ENCODE data around the gene KRT10. TPM values are rescaled to one million over a fixed set of nuclear protein-coding genes. Genes with fewer than 3 reads are reported as not detected.
A peak's percentile ranks its signal among the peaks of the same experiment; 100 is the strongest.

KRT10 gene
- total and polyA plus RNA-seq, 12 donors = 0.35 to 58.4 (median 29.4) TPM

- intact Hi-C loops (cut with DNase I) = no loop called here
- Histone ChIP-seq H3K4me3 (no peak overlapping the region), H3K27me3 (no peaks in the 10 kb centered on the region), H3K9me3 (replicated peaks in 1 of 3) (no peaks in the 10 kb centered on the region), H3K4me1 (replicated peaks in 1 of 2) (no peaks in the 10 kb centered on the region), H3K27ac (no peak overlapping the region), H3K36me3 (replicated peaks in 1 of 2) (peaks cover 0 to 7% of the 10 kb centered on the region in 2 donors)
- no peak for DNase-seq
- WGBS, 4 donors = 82 to 91% (median 88%) methylated on average over 3 of the region's 3 CpGs
- no peak for TF ChIP-seq POLR2A (IDR thresholded peaks at IDR 0.05)
- TF ChIP-seq CTCF (IDR thresholded peaks at IDR 0.05) = no peak
These were observed 10.4 kb upstream of the KRT10 start for GRCh38 chr17:40832840-40833239.

GRCh38 chr17:40830085-40830776, 7.8 kb upstream of the KRT10 start:
- Histone ChIP-seq H3K9me3 (replicated peaks in 1 of 3) (no peaks in the 10 kb centered on the region), H3K27ac (no peak overlapping the region)
- intact Hi-C loops (cut with DNase I) = no loop called here

DNA sequence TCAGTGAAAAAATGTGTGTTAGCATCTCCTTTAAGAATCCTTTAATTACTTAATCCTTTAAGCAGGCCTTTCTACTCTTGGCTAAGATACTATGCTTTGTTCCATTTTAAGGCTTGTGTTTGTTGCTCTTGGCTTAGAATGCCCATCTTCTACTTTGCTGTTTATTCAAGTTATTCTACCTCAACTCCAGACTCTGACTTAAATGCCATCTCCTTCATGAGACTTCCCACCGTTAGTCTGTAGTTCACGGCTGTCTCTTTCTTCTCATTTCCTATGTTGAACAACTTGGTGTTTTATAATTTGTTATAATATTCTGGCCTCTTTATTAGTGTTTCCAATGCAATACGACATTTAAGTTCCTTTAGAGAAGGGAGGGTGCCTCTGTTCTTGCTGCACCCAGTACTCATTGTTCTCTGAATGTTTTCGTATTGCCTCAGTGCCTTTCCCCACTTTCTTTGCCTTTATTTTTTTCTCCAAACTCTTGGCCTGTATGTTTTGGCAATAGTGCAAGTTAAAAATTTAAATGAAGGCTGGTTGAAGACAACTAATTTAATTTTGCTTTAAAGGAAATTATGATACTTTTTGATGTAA, 6.1 kb upstream of the KRT10 start:
- Histone ChIP-seq H3K27ac (peak overlapping the region in 2 of 5 donors; percentile 9 to 69), H3K36me3 (replicated peaks in 1 of 2) (no peaks in the 10 kb centered on the region), H3K4me3 (no peak overlapping the region), H3K4me1 (replicated peaks in 1 of 2) (no peaks in the 10 kb centered on the region), H3K27me3 (no peaks in the 10 kb centered on the region), H3K9me3 (replicated peaks in 1 of 3) (no peaks in the 10 kb centered on the region)
- WGBS, 4 donors = 74 to 87% (median 76%) methylated on average over 4 of the region's 4 CpGs
- TF ChIP-seq POLR2A (IDR thresholded peaks at IDR 0.05) (no peak), CTCF (IDR thresholded peaks at IDR 0.05) (no peak)
- intact Hi-C loops (cut with DNase I) = no loop called here
- no peak for DNase-seq

More at GRCh38 chr17:40830085-40830776, 7.8 kb upstream of the KRT10 start:
- no peak overlapping the region for H3K4me3 ChIP-seq
- no peaks in the 10 kb centered on the region for H3K27me3 ChIP-seq
- TF ChIP-seq CTCF (IDR thresholded peaks at IDR 0.05) = no peak
- no peak for DNase-seq
- no peaks in the 10 kb centered on the region for H3K4me1 ChIP-seq (replicated peaks in 1 of 2)
- peaks cover 0 to 7% of the 10 kb centered on the region in 2 donors for H3K36me3 ChIP-seq (replicated peaks in 1 of 2)
- WGBS, 4 donors = 91 to 94% (median 94%) methylated on average over 2 of the region's 2 CpGs

- 70 to 83% (median 77%) methylated on average over 7 of the region's 7 CpGs for WGBS, 4 donors
- Histone ChIP-seq H3K27me3 (no peaks in the 10 kb centered on the region), H3K36me3 (replicated peaks in 1 of 2) (no peaks in the 10 kb centered on the region), H3K4me3 (no peak overlapping the region), H3K4me1 (replicated peaks in 1 of 2) (no peaks in the 10 kb centered on the region), H3K27ac (peak overlapping the region in 3 of 5 donors; percentile 2 to 69 (median 9)), H3K9me3 (replicated peaks in 1 of 3) (no peaks in the 10 kb centered on the region)
- TF ChIP-seq POLR2A (IDR thresholded peaks at IDR 0.05) = no peak
- TF ChIP-seq CTCF (IDR thresholded peaks at IDR 0.05) = no peak
- no peak for DNase-seq
- intact Hi-C loops (cut with DNase I) = no loop called here
These were observed 5.5 kb upstream of the KRT10 start for GRCh38 chr17:40827746-40828453.
